Endodermal cell (in vitro differentiated cells): ENCODE results near the gene NIN. TPM values are rescaled to one million over a fixed set of nuclear protein-coding genes. Genes with fewer than 3 reads are reported as not detected.

Experiments used
- DNase-seq: peaks from one replicate; pipeline ENCODE4 v3.0.0-alpha.2; 2017
- H3K27ac ChIP-seq: 2 replicates; pipeline ENCODE4 v1.5.1; 2013; ENCODE audit warnings: mild to moderate bottlenecking, low read depth, low read length, moderate library complexity
- H3K27me3 ChIP-seq: 2 replicates; pipeline ENCODE4 v1.6.1; 2013; ENCODE audit warnings: mild to moderate bottlenecking, low read length, moderate library complexity; ENCODE audit not compliant: insufficient read depth, control insufficient read depth, poor library complexity, severe bottlenecking
- H3K36me3 ChIP-seq: 2 replicates; pipeline ENCODE4 v1.7.0; 2013; ENCODE audit warnings: mild to moderate bottlenecking, low read length, moderate library complexity; ENCODE audit not compliant: control insufficient read depth, insufficient read depth
- H3K4me1 ChIP-seq: one replicate; pipeline ENCODE4 v1.7.0; 2013; ENCODE audit warnings: low read length; ENCODE audit not compliant: control insufficient read depth, insufficient read depth
- H3K4me3 ChIP-seq: 2 replicates; pipeline ENCODE4 v1.5.1; 2013; ENCODE audit warnings: mild to moderate bottlenecking, low read length, moderate library complexity
- H3K9ac ChIP-seq: 2 replicates; pipeline ENCODE4 v1.6.1; 2013; ENCODE audit warnings: mild to moderate bottlenecking, low read length, moderate library complexity; ENCODE audit not compliant: poor library complexity, severe bottlenecking; ENCODE audit errors: extremely low read depth
- H3K9me3 ChIP-seq: 2 replicates; pipeline ENCODE4 v1.6.1; 2013; ENCODE audit warnings: mild to moderate bottlenecking, low read length, moderate library complexity; ENCODE audit not compliant: control insufficient read depth
- H3K27ac Mint-ChIP-seq: 2 replicates; pipeline ENCODE4 v1.8.0; 2020; ENCODE audit warnings: mixed read lengths
- H3K27me3 Mint-ChIP-seq: 2 replicates; pipeline ENCODE4 v1.8.0; 2021; ENCODE audit warnings: mild to moderate bottlenecking, mixed read lengths; ENCODE audit not compliant: insufficient read depth
- H3K36me3 Mint-ChIP-seq: 2 replicates; pipeline ENCODE4 v1.8.0; 2020; ENCODE audit warnings: low read depth, mixed read lengths
- H3K4me1 Mint-ChIP-seq: 2 replicates; pipeline ENCODE4 v1.8.0; 2020; ENCODE audit warnings: mixed read lengths
- H3K4me3 Mint-ChIP-seq: 2 replicates; pipeline ENCODE4 v1.8.0; 2020; ENCODE audit warnings: mild to moderate bottlenecking, moderate library complexity, mixed read lengths
- H3K9me3 Mint-ChIP-seq: 2 replicates; pipeline ENCODE4 v1.8.0; 2020; ENCODE audit warnings: mild to moderate bottlenecking, mixed read lengths
- CTCF ChIP-seq: fragments of 200-600 bp; sonication (generic); conservative IDR thresholded peaks from 2 replicates; pipeline ENCODE4 v1.5.0; 2021; ENCODE audit warnings: antibody characterized with exemption, mild to moderate bottlenecking
- WGBS, 2 experiments: methylation state at CpG; one replicate each; pipeline versions ENCODE4 v1.1.5 to v1.1.7; 2013; ENCODE audit warnings: missing lambda C conversion rate in 2 of 2, mixed read lengths in 1 of 2; ENCODE audit not compliant: insufficient coverage in 1 of 2, insufficient read length in 1 of 2; 5-methylcytosine and 5-hydroxymethylcytosine counted together
- total RNA-seq, 2 donors: library from RNA; stranded (reverse); fragmentation: NEBNext Ultra II Directional in 1 of 2; extraction: Animal tissue kit (Norgen Biotek cat#: 25700) in 1 of 2; gene quantifications; 2 replicates in 1 of 2; 3 replicates in 1 of 2; pipeline ENCODE4 v1.2.1, GENCODE V29; 2021

The NIN gene
- total RNA-seq, 2 donors from 2014 or later: 3.3 to 4.1 TPM

DNA sequence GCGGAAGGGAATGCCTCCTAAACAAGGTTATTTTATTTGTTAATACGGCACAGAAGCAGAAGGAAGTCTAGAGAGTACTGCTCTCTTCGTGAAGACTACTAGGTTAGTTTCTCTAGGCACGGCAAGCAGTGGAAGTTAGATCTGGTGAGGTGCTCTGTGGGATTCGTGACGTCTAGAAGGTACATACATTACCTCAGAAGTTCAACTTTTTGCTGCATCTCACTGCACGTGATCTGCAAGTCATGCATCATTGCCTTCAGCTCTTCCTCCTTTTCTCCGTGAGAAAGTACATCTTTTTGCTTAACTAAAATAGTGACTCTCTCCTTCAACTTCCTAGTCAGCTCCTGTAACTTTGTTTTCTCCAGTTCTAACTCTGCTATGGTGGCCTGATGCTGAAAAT is 74.7 kb downstream of the NIN start:
- Mint-ChIP-seq H3K4me1 (no peaks in the 10 kb centered on the region), H3K27me3 (no peaks in the 10 kb centered on the region), H3K9me3 (no peaks in the 10 kb centered on the region), H3K27ac (no peak overlapping the region), H3K36me3 (peaks cover 3% of the 10 kb centered on the region), H3K4me3 (no peak overlapping the region)
- Histone ChIP-seq H3K4me3 (no peak overlapping the region), H3K27ac (no peak overlapping the region), H3K4me1 (no peaks in the 10 kb centered on the region), H3K9ac (no peak overlapping the region), H3K36me3 (no peaks in the 10 kb centered on the region), H3K9me3 (no peaks in the 10 kb centered on the region), H3K27me3 (no peaks in the 10 kb centered on the region)
- WGBS, 2 experiments: 86 to 91% methylated on average over 8 of the region's 8 CpGs
- TF ChIP-seq CTCF: no peak
- DNase-seq: no peak

GRCh38 chr14:50750323-50750722 is 80.6 kb downstream of the NIN start:
- Mint-ChIP-seq H3K27ac (no peak overlapping the region), H3K36me3 (no peaks in the 10 kb centered on the region), H3K4me1 (peaks cover 7% of the 10 kb centered on the region), H3K4me3 (no peak overlapping the region), H3K9me3 (peaks cover 6% of the 10 kb centered on the region), H3K27me3 (no peaks in the 10 kb centered on the region)
- Histone ChIP-seq H3K27ac (no peak overlapping the region), H3K9ac (no peak overlapping the region), H3K9me3 (no peaks in the 10 kb centered on the region), H3K4me1 (no peaks in the 10 kb centered on the region), H3K27me3 (no peaks in the 10 kb centered on the region), H3K4me3 (no peak overlapping the region), H3K36me3 (no peaks in the 10 kb centered on the region)
- no peak for DNase-seq
- no peak for TF ChIP-seq CTCF
- 96% methylated on average over 1 of the region's 1 CpG; no CpG with 5 or more reads in 1 of the 2 experiments for WGBS, 2 experiments

DNA sequence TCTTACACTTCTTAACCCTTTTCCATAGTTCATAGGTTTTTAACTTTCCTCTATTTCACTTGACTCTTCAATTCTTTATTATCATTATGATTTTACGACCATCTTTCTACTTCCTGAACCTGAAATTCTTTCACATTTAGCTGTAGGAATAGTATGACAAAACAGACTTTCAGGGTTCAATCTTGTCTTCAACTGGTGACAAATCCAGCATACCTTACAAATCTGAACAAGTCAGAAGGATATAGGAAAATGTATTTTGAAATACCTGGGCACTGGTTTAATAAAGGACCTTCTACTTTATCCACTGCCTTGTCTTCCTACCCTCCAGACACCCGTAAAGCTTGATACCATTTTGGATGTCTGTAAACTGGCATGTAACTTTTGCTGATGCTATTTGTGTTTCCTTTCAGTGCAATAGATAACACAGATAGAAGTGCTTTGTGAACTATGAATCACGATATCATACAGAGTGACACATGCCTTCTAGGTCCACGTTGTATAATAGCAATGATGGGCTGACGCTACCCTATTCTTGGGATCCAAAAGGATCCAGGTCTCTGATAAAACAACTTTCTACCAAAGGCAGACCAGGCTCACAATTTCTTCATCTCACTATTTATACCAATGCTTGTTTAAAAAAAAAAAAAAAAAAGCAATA is 85.4 kb downstream of the NIN start:
- peaks cover 6% of the 10 kb centered on the region for H3K9me3 Mint-ChIP-seq
- no peak for DNase-seq
- H3K36me3 Mint-ChIP-seq: no peaks in the 10 kb centered on the region
- Histone ChIP-seq H3K27ac (no peak overlapping the region), H3K9me3 (no peaks in the 10 kb centered on the region), H3K9ac (no peak overlapping the region), H3K4me1 (no peaks in the 10 kb centered on the region), H3K36me3 (no peaks in the 10 kb centered on the region), H3K27me3 (no peaks in the 10 kb centered on the region), H3K4me3 (no peak overlapping the region)
- no peak overlapping the region for H3K27ac Mint-ChIP-seq
- WGBS, 2 experiments: 88 to 92% methylated on average over 5 of the region's 5 CpGs
- no peak overlapping the region for H3K4me3 Mint-ChIP-seq
- H3K4me1 Mint-ChIP-seq: peaks cover 7% of the 10 kb centered on the region
- no peak for TF ChIP-seq CTCF
- no peaks in the 10 kb centered on the region for H3K27me3 Mint-ChIP-seq
